Ishikawa (cell line): ENCODE data around the gene ENOSF1.

Source experiments
- EP300 ChIP-seq: IDR thresholded peaks from 2 replicates; pipeline ENCODE4 v1.6.1; 2012; ENCODE audit warnings: borderline replicate concordance
- FOXM1 ChIP-seq: IDR thresholded peaks from 2 replicates; pipeline ENCODE4 v1.6.1; 2012; ENCODE audit warnings: low read depth, borderline replicate concordance
- TF ChIP-seq, protein P1 (sequence below): IDR thresholded peaks from 2 replicates; pipeline ENCODE4 v1.6.1; 2012; ENCODE audit warnings: low read depth, mild to moderate bottlenecking

DNA sequence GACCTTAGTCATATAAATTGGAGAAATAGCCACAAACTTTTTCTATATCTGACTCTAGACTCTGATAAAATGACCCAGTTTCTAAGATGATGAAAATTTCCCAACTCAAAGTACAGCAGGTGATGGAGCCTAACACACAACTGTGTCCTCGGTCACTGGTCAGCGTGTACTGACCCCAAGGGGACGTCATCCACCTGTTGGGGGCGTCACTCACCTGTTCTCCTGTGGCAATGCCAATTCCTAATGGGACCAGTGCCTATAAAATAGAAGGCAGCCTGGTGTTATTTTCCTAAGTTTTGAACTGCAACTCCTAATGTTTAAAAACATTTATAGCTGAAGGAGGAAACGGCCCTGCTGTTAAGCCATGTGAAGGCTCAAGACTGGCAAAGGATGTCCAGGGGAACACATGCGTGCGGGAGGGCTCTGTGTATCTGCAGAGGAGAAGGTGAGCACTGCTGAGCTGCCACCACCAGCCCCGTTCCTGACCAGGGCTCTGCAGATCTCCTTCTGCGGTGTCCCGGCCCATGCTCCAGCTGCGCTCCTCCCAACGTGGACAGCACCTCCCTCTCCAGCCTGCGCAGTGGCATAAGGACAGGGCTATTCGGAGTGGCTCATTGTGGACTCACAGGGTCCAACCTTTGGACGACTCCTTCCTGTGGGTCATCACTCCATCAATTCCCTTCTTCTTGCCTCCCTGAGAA lies 33.8 kb downstream of the ENOSF1 start:
- no peak for TF ChIP-seq EP300
- no peak for TF ChIP-seq FOXM1
- TF ChIP-seq, protein P1, sequence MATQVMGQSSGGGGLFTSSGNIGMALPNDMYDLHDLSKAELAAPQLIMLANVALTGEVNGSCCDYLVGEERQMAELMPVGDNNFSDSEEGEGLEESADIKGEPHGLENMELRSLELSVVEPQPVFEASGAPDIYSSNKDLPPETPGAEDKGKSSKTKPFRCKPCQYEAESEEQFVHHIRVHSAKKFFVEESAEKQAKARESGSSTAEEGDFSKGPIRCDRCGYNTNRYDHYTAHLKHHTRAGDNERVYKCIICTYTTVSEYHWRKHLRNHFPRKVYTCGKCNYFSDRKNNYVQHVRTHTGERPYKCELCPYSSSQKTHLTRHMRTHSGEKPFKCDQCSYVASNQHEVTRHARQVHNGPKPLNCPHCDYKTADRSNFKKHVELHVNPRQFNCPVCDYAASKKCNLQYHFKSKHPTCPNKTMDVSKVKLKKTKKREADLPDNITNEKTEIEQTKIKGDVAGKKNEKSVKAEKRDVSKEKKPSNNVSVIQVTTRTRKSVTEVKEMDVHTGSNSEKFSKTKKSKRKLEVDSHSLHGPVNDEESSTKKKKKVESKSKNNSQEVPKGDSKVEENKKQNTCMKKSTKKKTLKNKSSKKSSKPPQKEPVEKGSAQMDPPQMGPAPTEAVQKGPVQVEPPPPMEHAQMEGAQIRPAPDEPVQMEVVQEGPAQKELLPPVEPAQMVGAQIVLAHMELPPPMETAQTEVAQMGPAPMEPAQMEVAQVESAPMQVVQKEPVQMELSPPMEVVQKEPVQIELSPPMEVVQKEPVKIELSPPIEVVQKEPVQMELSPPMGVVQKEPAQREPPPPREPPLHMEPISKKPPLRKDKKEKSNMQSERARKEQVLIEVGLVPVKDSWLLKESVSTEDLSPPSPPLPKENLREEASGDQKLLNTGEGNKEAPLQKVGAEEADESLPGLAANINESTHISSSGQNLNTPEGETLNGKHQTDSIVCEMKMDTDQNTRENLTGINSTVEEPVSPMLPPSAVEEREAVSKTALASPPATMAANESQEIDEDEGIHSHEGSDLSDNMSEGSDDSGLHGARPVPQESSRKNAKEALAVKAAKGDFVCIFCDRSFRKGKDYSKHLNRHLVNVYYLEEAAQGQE: no peak
